Hepatocyte (in vitro differentiated cells): Measurements from ENCODE around the gene OPCML.

Experiments used
- CTCF ChIP-seq: fragments of 200-600 bp; sonication (generic); IDR thresholded peaks from 2 replicates; pipeline ENCODE4 v1.5.1; 2016; ENCODE audit warnings: antibody characterized with exemption, mild to moderate bottlenecking; ENCODE audit not compliant: poor library complexity
- EZH2 ChIP-seq: fragments of 200-600 bp; sonication (generic); IDR thresholded peaks from 2 replicates; pipeline ENCODE4 v1.6.1; 2016; ENCODE audit warnings: antibody characterized with exemption, mild to moderate bottlenecking, borderline replicate concordance
- EZH2phosphoT487 ChIP-seq: fragments of 200-600 bp; sonication (generic); IDR thresholded peaks from one replicate; pipeline ENCODE4 v1.6.1; 2018; ENCODE audit warnings: antibody characterized with exemption, mild to moderate bottlenecking, low read depth, moderate library complexity; ENCODE audit not compliant: unreplicated experiment, severe bottlenecking

GRCh38 chr11:133053124-133053776 is 479.1 kb downstream of the OPCML start:
- no peak for TF ChIP-seq CTCF
- no peak for TF ChIP-seq EZH2
- no peak for TF ChIP-seq EZH2phosphoT487
